Type B pancreatic cell (in vitro differentiated cells): ENCODE data around the gene UBALD1. TPM values are rescaled to one million over a fixed set of nuclear protein-coding genes. Genes with fewer than 3 reads are reported as not detected.

Source experiments
- DNase-seq: peaks from one replicate; pipeline ENCODE4 v3.0.0; 2021; ENCODE audit warnings: mixed read lengths; ENCODE audit not compliant: unreplicated experiment; ENCODE audit errors: extremely low spot score
- H3K27ac Mint-ChIP-seq: 2 replicates; pipeline ENCODE4 v1.8.0; 2021; ENCODE audit warnings: mild to moderate bottlenecking, mixed read lengths
- H3K27me3 Mint-ChIP-seq: 2 replicates; pipeline ENCODE4 v1.8.0; 2021; ENCODE audit warnings: mixed read lengths
- H3K36me3 Mint-ChIP-seq: 2 replicates; pipeline ENCODE4 v1.8.0; 2021; ENCODE audit warnings: mixed read lengths
- H3K4me1 Mint-ChIP-seq: one replicate; pipeline ENCODE4 v1.8.0; 2021; ENCODE audit warnings: mixed read lengths; ENCODE audit not compliant: unreplicated experiment
- H3K4me3 Mint-ChIP-seq: 2 replicates; pipeline ENCODE4 v1.8.0; 2021; ENCODE audit warnings: mild to moderate bottlenecking, mixed read lengths
- H3K9me3 Mint-ChIP-seq: 2 replicates; pipeline ENCODE4 v1.8.0; 2021; ENCODE audit warnings: mixed read lengths
- total RNA-seq: library from RNA; stranded (reverse); gene quantifications from 2 replicates; pipeline ENCODE4 v1.2.1, GENCODE V29; 2021; ENCODE audit warnings: low replicate concordance
- TF ChIP-seq, protein P1 (sequence below): fragments of 200-600 bp; sonication (generic); conservative IDR thresholded peaks from 2 replicates; pipeline ENCODE4 v1.5.0; 2021; ENCODE audit warnings: antibody characterized with exemption, mild to moderate bottlenecking

Gene UBALD1
- total RNA-seq, 1 donor from 2014 or later: 49.2 TPM

GRCh38 chr16:4617880-4618279, 3.2 kb upstream of the UBALD1 start:
- H3K27me3 Mint-ChIP-seq: no peaks in the 10 kb centered on the region
- no peaks in the 10 kb centered on the region for H3K36me3 Mint-ChIP-seq
- no peak for DNase-seq
- TF ChIP-seq, protein P1, sequence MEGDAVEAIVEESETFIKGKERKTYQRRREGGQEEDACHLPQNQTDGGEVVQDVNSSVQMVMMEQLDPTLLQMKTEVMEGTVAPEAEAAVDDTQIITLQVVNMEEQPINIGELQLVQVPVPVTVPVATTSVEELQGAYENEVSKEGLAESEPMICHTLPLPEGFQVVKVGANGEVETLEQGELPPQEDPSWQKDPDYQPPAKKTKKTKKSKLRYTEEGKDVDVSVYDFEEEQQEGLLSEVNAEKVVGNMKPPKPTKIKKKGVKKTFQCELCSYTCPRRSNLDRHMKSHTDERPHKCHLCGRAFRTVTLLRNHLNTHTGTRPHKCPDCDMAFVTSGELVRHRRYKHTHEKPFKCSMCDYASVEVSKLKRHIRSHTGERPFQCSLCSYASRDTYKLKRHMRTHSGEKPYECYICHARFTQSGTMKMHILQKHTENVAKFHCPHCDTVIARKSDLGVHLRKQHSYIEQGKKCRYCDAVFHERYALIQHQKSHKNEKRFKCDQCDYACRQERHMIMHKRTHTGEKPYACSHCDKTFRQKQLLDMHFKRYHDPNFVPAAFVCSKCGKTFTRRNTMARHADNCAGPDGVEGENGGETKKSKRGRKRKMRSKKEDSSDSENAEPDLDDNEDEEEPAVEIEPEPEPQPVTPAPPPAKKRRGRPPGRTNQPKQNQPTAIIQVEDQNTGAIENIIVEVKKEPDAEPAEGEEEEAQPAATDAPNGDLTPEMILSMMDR: no peak
- peak overlapping the region; percentile 98 for H3K4me3 Mint-ChIP-seq
- H3K27ac Mint-ChIP-seq: peak overlapping the region; percentile 100
- no peaks in the 10 kb centered on the region for H3K9me3 Mint-ChIP-seq
- peaks cover 19% of the 10 kb centered on the region for H3K4me1 Mint-ChIP-seq

GRCh38 chr16:4616047-4616811, 1.5 kb upstream of the UBALD1 start:
- Mint-ChIP-seq H3K9me3 (no peaks in the 10 kb centered on the region), H3K4me1 (peaks cover 17% of the 10 kb centered on the region), H3K4me3 (peak overlapping the region; percentile 98), H3K27me3 (no peaks in the 10 kb centered on the region), H3K36me3 (no peaks in the 10 kb centered on the region), H3K27ac (peak overlapping the region; percentile 100)
- TF ChIP-seq, protein P1: peak; percentile 57
- DNase-seq: peak; percentile 99

DNA sequence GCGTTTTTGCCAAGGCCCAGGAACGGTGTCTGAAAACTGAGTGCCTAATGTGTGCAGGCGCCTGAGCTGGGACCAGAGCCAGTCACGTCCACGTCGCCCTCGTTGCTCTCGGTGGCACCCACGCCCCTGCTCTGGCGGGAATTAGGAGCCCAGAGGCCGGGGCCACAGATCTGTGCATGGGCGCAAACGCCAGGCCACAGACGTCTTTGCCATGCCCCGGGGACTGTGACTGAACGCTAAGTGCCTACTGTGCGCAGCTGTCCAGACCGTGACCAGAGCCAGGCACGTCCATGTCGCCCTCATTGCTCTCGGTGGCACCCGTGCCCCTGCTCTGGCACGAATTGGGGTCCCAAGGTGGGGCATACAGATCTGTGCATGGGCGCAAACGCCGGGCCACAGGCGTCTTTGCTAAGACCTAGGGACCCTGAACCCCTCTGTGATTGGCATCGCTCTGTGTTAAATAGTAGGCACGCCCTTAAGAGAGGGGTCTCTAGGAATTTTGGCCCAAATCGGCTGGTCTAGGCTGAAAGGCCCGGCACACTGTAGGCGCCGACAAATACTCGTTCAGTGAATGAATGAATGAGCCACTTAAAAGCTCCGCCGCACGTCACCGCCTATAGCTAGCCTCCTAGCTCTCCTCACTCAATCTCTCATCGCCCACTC, 827 bp upstream of the UBALD1 start:
- TF ChIP-seq, protein P1: no peak
- H3K27ac Mint-ChIP-seq: peak overlapping the region; percentile 100
- no peaks in the 10 kb centered on the region for H3K9me3 Mint-ChIP-seq
- H3K4me1 Mint-ChIP-seq: peaks cover 14% of the 10 kb centered on the region
- H3K4me3 Mint-ChIP-seq: peak overlapping the region; percentile 98
- H3K27me3 Mint-ChIP-seq: no peaks in the 10 kb centered on the region
- no peaks in the 10 kb centered on the region for H3K36me3 Mint-ChIP-seq
- DNase-seq: no peak

GRCh38 chr16:4613636-4614570, 785 bp downstream of the UBALD1 start:
- Mint-ChIP-seq H3K4me3 (peak overlapping the region; percentile 93), H3K4me1 (peaks cover 11% of the 10 kb centered on the region), H3K9me3 (no peaks in the 10 kb centered on the region), H3K36me3 (no peaks in the 10 kb centered on the region), H3K27me3 (no peaks in the 10 kb centered on the region), H3K27ac (peak overlapping the region; percentile 97)
- TF ChIP-seq, protein P1: no peak
- no peak for DNase-seq

GRCh38 chr16:4612977-4613635, 1.6 kb downstream of the UBALD1 start:
- peak overlapping the region; percentile 93 for H3K4me3 Mint-ChIP-seq
- peaks cover 8% of the 10 kb centered on the region for H3K4me1 Mint-ChIP-seq
- TF ChIP-seq, protein P1: no peak
- no peaks in the 10 kb centered on the region for H3K9me3 Mint-ChIP-seq
- H3K27me3 Mint-ChIP-seq: no peaks in the 10 kb centered on the region
- DNase-seq: peak; percentile 71
- peak overlapping the region; percentile 97 for H3K27ac Mint-ChIP-seq
- no peaks in the 10 kb centered on the region for H3K36me3 Mint-ChIP-seq
